Measurements from ENCODE around the gene XPNPEP1. TPM values are rescaled to one million over a fixed set of nuclear protein-coding genes. Genes with fewer than 3 reads are reported as not detected.

Gene XPNPEP1
- polyA plus RNA-seq, 3 donors = 80.8 to 90.9 (median 87.2) TPM

DNA sequence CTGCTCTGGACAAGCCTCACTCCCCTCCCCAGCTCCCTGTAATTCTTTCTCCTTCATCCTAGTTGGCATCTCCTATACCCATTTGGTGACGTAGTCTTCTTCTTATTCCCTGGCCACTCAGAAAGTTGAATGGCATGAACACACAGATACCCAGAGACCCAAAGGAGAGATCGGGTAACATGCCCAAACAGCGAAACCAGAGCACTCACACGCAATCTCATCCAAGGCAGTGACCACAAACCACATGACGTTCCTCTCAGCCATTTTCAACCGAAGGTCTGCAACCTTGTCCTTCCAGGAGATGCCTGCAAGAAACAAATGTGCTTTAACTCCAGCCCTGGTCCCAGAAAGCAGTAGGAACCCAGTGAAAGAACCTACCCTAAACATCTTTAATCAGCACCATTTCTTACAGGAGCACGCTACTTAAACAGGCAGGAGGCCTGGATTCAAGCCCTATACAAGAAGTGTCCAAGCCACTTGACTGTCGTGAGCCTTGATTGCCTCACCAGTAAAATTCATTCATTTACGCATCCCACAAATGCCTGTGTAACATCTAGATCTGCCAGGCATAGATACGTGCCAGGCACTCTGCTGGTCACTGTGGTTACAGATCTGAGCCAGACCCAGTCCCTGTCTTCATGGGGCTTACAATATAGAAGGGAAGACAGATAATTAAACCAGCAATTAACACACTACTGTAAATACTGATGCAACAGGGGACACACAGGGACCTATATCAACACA lies 37.1 kb downstream of the XPNPEP1 start:
- no peak for DNase-seq (ENCODE audit: extremely low read depth in 1 of 11, low read depth in 9 of 11, low spot score in 4 of 11)

DNA sequence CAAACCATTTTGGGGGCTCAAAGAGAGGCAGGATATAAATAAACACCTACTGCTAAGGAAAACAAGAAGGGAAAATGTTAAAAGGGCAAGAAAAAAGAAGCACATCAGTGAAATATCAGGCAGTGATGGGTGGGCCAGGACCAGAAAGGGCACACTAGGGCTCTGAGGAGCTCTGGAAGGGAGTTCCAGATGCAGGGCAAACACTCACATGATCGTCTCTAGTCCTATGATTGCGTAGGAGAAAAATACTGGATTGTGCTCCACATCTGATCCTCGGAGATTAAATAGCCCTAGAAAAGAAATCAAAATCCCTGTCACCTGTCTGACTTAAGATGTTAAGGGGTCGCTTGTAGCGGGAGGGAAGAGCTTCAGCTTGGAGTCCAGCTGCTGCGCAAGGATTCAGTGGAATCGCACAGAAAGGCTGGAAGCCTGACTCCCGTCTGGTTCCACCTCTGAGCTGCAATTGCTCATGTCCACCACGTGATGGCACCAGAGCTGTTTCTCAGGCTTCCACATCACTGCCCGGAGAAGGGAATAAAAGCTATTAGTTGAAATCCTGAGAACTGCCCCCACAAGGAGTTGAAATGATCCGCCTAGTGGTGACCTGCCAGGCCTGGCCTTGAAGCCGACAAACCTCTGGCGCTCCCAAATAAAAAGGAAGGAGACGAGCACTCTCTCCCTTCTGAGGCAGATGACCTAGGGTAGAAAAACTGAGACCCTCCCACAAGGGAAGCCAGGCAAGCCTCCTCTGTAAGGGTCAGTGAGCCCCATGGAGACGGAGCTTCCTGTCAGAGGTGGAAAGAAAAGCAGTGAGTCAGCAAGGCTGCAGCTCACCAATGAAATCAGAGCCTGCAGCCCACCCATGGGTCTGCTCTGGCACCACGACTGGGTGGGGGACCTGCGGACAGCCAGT lies 39.2 kb downstream of the XPNPEP1 start:
- DNase-seq (ENCODE audit: extremely low read depth in 1 of 11, low read depth in 9 of 11, low spot score in 4 of 11) = peak; percentile 82 to 92 (median 88)

DNA sequence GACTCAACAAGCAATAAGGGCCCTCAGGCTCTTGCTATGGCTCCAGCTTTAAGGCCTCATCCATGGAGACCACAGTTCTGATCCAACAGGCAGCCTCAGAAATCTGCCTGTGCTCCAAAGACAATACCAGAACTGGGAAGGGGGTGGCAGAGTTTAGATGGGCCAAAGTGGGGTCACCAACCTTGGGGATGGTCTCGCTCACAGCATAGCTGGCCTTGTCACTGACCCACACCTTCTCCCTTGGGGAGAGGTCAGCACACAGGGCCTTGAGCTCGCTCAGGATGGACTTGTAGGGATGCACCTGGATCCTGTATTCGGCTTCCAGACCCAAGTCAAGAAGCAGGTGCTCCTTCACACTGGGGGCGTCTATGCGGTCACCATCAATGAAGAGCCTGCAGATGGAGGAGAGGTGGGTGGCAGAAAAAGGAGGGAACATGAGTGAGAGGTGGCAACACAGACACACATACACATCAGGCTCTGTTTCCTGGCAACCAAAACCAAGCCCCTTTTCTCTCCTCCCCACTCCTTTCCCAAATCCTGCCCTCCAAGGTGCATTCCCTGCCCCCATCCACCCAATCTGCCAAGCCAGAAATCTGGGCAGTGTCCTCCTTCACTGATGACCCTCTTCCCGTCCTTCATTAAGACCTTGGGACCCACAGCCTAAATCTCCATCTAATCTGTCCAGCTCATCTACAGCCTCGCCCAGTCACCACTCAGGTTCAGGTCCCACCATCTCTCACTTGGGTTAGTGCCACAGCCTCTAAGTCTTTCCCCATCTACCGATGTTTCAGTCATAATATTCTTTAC lies 40.9 kb downstream of the XPNPEP1 start:
- DNase-seq (ENCODE audit: extremely low read depth in 1 of 11, low read depth in 9 of 11, low spot score in 4 of 11) = no peak

DNA sequence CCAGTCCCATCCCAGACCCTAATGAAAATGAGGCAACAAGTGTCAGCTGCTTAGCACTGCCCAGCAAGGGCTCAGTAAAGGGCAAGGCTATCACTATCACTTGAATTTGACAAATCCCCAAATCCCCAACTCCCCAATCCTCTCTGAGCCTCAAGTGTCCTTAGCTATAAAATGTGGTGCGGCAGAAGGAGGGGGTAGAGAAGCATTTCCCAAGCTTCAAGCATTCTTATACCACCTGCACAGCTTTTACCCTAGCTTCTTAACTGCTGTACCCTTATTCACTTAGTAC lies 41.6 kb downstream of the XPNPEP1 start:
- DNase-seq (ENCODE audit: extremely low read depth in 1 of 11, low read depth in 9 of 11, low spot score in 4 of 11) = no peak

DNA sequence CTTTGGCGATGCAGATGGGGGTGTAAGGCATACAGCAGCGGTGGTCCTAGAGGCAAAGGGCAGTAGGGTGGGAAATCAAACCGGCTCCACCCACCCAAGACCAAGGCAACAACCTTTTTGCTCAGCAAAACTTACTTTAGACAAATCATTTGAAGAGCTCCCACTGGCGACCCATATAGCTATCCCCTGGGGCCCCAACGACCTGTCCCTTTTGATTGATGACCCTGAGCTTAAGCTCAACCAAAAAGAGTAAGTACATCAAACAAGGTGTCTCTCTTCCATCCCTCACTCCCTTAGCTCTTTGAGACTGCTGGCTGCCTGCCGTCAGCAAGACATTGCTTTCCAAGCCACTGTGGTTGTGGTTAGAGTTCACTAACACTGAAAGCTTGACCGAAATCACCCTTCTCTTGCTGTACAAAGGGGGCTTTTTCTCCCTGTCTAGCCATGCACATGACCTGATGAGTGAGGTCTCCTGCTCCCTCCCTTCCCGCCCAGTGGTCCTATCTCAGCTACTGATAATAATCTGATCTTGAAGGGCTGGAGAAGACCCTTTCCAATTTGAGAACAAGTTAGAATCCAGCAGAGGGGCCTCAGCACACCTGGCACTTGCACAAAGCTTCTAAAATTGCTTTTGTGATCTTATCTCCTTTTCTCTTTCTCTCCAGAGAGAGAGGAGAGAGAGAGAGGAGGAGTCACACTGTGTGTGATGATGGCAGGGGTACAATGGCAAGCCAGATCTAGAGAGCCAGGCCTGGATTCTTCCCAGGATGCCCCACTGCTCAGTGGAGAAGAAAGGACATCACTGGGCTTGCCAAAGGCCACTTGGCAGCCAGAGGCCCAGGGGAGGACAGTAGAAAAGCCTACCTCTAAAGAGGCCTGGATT lies 42.2 kb downstream of the XPNPEP1 start:
- no peak for DNase-seq (ENCODE audit: extremely low read depth in 1 of 11, low read depth in 9 of 11, low spot score in 4 of 11)

DNA sequence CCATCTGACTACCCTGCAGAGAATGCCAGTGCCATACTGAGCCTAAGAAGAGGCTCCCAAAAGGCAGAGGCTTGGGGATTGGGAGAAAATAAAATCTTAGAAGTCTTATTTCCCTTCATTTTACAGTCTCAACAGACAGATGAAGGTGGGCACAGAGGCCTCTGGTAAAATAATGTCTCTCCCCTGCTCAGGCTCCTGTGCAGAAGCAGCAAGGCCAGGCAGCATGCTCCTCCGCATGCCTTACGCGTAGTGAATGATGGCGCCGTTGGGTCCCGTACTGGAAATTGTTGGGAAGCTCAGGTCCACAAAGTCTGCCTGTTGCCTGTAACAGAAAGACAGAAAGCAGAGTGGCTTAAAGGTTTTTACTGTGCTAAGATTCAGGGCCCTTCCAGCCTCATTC lies 45.8 kb downstream of the XPNPEP1 start:
- DNase-seq (ENCODE audit: extremely low read depth in 1 of 11, low read depth in 9 of 11, low spot score in 4 of 11) = no peak

DNA sequence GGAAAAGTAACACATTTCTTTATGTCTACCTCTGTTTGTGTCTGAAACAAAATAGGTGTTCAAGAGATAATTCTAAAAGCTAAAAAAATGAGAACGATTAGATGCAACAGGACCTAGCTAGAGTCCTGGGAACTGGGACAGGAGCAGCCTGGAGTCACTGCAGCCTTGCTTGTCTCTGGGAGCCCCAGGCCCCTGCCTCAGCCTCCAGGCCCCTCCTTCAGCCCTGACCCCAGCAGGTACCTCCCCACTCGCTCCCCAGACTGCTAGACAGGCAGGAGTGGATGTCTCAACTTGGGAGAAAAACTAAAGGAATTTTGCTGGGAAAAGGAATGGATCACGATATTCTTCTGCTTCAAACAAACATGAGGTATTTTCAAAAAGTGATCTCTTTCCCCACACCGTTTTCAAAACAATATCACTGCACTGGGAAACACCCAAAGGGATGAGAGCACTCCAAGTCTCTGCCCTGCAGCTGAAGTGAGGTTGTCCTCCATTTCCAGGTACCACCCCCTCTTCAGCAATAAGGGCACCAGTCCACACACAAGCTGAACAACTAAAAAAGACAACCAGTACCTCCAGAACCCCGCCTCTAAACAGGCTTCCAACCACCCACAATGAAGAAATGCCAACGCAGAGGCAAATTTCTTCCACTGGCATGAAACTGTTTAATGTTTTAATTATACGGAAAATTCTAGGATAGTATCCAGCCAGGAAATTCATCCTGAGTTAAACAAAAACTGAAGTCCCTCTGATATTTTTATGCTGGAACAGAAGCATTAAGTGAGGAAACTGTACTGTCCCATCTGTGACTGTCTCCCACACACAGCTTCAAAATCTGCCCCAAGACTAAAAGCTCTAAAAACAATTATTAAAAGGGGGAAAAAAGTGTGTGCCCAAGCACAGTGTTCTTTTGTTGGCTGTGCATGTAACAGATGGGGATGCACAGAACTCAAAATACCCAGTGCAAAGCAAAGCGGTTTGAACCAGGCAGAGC lies 47.2 kb downstream of the XPNPEP1 start:
- no peak for DNase-seq (ENCODE audit: extremely low read depth in 1 of 11, low read depth in 9 of 11, low spot score in 4 of 11)

DNA sequence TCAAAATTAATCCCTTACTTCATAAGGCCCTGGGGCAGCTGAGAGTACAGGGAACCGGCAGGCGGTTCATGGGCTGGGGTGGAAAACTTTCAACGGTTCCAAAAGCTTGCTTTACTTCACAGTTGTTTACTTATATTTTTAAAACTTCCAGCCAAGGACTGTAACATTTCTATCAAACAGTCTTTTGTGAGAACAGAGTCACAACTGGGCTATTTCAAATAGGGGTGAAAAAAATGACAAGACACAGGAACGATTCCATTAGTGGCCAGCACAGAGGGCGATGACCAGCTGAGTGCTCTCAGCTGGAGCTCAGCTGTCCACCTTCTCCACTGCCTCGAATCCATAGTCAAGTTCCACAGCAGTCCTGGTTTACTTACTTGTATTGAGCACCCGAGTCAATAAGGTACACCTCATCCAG lies 48.2 kb downstream of the XPNPEP1 start:
- peak in 2 of 11 donors; percentile 32 to 44 for DNase-seq (ENCODE audit: extremely low read depth in 1 of 11, low read depth in 9 of 11, low spot score in 4 of 11)

DNA sequence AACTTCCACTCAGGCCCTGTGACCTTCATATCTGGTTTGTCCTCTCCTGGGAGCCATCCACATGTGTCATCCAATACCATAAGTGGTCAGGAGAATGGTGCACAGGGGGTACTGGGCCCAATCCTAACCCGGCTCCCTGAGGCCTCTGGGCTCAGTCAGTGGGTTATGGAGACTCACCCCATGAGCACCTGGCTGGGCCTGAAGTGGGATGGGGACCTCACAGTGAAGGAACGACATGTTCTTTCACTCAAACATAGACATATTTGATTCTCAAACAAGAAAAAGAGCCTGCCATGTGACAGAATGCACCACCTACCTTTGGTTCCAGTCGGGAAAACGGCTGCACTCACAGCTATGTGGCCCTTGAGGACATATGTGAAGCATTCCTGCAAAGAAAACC lies 51.8 kb downstream of the XPNPEP1 start:
- DNase-seq (ENCODE audit: extremely low read depth in 1 of 11, low read depth in 9 of 11, low spot score in 4 of 11) = no peak

DNA sequence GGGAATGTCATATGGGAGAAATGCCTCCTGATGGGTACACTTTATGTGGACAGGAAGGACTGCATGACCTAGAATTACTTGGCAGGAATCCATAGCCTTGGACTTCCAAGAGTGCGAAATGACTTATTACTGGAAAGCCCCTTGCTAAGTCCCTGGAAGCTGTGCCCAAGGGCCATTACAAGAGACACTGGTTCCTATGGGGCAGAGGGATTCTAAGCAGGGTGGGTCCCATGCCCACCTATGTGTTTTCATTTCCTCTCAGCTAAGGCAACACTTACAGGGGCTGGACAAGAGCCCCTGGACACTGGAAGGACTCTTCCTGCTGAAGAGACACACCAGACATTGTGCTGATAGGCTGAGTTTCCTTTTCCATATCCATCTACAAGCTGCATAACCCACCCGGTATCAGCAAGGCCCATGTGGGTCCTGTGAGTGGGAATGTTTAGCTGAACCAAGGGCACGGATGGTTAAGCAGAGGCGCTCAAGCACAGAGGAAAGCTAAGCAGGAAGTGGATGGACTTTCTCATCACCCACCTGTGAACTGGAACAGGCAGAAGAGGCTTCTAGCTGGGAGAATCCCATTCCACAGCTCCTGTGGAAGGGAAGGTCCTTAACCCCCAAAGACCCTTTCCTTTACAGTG lies 56.2 kb downstream of the XPNPEP1 start:
- DNase-seq (ENCODE audit: extremely low read depth in 1 of 11, low read depth in 9 of 11, low spot score in 4 of 11) = no peak

DNA sequence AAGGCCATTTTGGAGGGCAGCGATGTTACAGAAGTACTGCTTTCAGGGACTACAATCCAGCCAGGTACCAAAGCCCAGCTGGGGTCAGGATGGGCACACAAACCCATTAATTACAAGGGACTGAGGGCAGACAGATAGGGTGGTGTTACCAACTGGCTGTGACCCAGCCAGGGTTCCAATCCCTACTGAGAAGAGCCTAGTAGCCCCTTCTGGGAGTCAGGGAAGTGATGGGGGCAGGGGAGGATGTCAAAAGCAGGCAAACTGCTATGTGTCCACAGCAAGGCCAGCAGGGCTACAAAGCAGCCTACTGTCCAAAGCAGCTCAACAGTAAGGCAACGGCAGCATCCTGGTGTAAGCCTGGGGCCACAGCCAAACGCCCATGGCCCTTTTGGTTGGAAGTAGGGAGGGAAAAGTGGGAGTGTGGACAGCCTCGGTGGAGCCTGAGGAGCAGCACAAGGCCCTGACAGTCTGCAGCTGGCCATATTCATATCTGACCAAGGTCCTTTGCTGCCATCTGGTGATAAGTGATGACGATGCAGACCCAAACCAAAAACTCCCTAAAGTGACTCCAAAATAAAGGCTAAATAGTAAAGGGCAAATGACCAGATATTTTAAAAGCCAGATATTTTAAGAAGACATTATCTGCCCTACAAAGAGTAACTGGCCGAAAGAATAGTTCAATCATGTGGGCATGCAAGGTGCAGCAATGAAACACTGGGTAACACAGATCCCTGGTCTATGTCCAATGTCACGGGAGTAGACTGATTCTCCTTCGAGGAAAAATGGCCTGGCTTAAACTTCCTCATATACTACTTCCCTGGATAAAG lies 56.9 kb downstream of the XPNPEP1 start:
- DNase-seq (ENCODE audit: extremely low read depth in 1 of 11, low read depth in 9 of 11, low spot score in 4 of 11) = peak in 3 of 11 donors; percentile 27 to 46 (median 36)

DNA sequence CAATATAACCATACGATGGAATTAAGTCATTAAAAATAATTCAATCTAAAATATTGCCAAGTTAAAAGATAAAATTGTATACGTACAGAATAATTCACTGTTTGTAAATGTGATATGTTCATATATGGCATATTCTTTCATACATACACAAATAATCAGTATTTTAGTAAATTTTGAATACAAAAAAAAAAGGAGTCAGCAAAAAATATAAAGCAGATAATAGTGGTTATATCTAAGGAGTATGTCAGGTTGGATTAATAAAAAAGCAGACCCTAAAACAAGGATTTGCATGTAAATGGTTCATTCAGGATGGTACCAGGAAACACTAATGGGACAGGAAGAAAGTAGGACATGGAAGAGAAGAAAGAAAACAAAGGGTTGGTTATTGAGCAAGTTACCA lies 59.5 kb downstream of the XPNPEP1 start:
- no peak for DNase-seq (ENCODE audit: extremely low read depth in 1 of 11, low read depth in 9 of 11, low spot score in 4 of 11)

DNA sequence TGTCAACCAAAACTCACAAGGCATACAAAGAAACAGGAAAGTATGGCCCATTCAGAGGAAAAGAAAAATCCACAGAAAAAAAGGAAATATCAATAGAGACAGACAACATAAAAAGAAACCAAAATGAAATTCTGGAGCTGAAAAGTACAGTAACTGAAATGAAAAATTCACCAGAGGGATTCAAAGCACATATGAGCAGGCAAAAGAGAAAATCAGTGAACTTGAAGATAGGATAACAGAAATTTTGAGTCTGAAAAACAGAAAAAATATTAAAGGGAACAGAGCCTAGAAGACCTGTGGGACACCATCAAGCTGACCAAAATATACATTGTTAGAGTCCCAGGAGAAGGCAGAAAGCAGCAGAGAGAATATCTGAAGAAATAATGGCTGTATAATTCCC lies 60.6 kb downstream of the XPNPEP1 start:
- DNase-seq (ENCODE audit: extremely low read depth in 1 of 11, low read depth in 9 of 11, low spot score in 4 of 11) = no peak

DNA sequence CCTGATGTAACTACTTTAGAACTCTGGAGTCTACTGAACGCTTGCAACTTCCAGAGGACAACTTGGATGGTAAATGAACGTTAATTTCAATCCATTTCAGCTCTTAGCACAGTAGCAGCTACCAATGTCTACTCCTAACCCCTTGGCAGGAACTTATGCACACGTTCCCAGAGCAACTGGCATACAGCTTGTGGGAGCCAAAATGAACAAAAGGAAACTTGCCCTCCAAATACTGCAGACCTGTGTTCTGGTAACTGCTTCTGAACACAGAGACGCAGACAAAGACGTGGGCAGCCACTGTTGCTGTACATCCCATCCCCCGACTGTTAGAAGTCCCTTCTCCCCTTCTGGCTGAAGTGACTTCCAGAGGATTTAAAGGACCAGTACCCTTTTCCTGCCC lies 61.3 kb downstream of the XPNPEP1 start:
- no peak for DNase-seq (ENCODE audit: extremely low read depth in 1 of 11, low read depth in 9 of 11, low spot score in 4 of 11)

DNA sequence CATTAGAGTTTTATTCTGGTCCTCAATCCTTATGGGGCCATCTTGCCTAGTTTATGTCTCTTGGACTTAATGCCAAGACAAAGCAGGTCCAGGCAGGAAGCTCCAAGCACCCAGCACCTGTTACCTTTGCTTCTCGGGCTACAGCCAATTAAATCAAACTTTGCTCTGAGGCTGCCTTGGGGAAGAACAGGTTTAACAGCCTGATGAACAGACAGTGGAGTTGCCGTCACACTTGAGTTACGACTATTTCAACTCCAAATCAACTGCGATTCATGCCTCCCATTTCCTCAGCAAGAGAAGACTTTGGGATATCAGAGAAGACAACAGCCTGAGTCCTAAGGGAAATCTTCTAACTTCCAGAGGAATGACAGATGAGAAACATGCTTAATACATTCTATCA lies 62.2 kb downstream of the XPNPEP1 start:
- peak in 1 of 11 donors; percentile 18 for DNase-seq (ENCODE audit: extremely low read depth in 1 of 11, low read depth in 9 of 11, low spot score in 4 of 11)

DNA sequence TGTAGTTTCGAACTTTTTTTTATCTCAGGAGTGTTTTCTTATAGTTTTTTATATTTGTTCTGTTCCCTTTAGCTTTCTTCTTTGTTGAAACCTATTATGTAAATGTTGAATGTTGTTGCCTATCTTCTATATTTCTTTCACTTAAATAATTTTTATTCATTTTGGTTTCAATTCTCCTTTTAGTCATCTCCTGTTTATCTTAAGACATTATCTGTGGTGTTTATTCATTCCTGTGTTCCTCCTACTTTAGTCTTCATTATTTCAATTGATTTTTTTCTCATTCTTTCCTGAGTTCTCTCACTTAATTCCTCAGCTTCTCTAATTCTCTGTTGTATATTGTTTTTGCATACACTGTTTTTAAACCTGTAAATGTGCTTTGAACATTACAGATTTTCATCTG lies 64.1 kb downstream of the XPNPEP1 start:
- DNase-seq (ENCODE audit: extremely low read depth in 1 of 11, low read depth in 9 of 11, low spot score in 4 of 11) = no peak
